ENCODE data around the gene NPPA. TPM values are rescaled to one million over a fixed set of nuclear protein-coding genes. Genes with fewer than 3 reads are reported as not detected.
A peak's percentile ranks its signal among the peaks of the same experiment; 100 is the strongest.
"Not testable (repeated sequence)": the region's sequence is repeated elsewhere in the genome, so short reads cannot be mapped to it uniquely, and the experiment has no call there.

The NPPA gene
- total RNA-seq: not detected

- H3K4me3 Mint-ChIP-seq: no peak within 1 kb of the TSS
- no peaks in the 10 kb centered on the region for H3K9me3 Mint-ChIP-seq
- no peaks in the 10 kb centered on the region for H3K4me1 Mint-ChIP-seq (ENCODE audit: low read depth)
- peaks cover 15% of the 10 kb centered on the region for H3K36me3 Mint-ChIP-seq (ENCODE audit: insufficient read depth)
- ATAC-seq (no peak), DNase-seq (no peak)
- H3K27me3 Mint-ChIP-seq (ENCODE audit: low read depth): peaks cover 12% of the 10 kb centered on the region
These were observed at the start of gene NPPA for GRCh38 chr1:11847667-11848372. NPPA (minus strand) TSS chr1:11847783; CDS start chr1:11847684, 99 bp downstream.

- not testable (repeated sequence) for ATAC-seq; H3K36me3 Mint-ChIP-seq (ENCODE audit: insufficient read depth); H3K4me1 Mint-ChIP-seq (ENCODE audit: low read depth); H3K9me3 Mint-ChIP-seq; H3K4me3 Mint-ChIP-seq; DNase-seq
- H3K27me3 Mint-ChIP-seq (ENCODE audit: low read depth): peaks cover 33% of the 10 kb centered on the region
These were observed 46.9 kb upstream of the NPPA start for GRCh38 chr1:11894501-11894900.

- Mint-ChIP-seq H3K4me1 (ENCODE audit: low read depth) (no peaks in the 10 kb centered on the region), H3K36me3 (ENCODE audit: insufficient read depth) (no peaks in the 10 kb centered on the region), H3K27me3 (ENCODE audit: low read depth) (peaks cover 26% of the 10 kb centered on the region), H3K9me3 (no peaks in the 10 kb centered on the region), H3K4me3 (no peak overlapping the region)
- peak; percentile 86 to 90 for ATAC-seq
- peak; percentile 68 for DNase-seq
These were observed 46.3 kb upstream of the NPPA start for GRCh38 chr1:11893907-11894251.

GRCh38 chr1:11891433-11892186 is 44.0 kb upstream of the NPPA start:
- no peaks in the 10 kb centered on the region for H3K4me1 Mint-ChIP-seq (ENCODE audit: low read depth)
- H3K27me3 Mint-ChIP-seq (ENCODE audit: low read depth): peaks cover 14% of the 10 kb centered on the region
- ATAC-seq (no peak), DNase-seq (no peak)
- H3K4me3 Mint-ChIP-seq: no peak overlapping the region
- H3K36me3 Mint-ChIP-seq (ENCODE audit: insufficient read depth): no peaks in the 10 kb centered on the region
- H3K9me3 Mint-ChIP-seq: no peaks in the 10 kb centered on the region

GRCh38 chr1:11888877-11889208 is 41.3 kb upstream of the NPPA start:
- Mint-ChIP-seq H3K27me3 (ENCODE audit: low read depth) (peaks cover 10% of the 10 kb centered on the region), H3K4me3 (no peak overlapping the region), H3K4me1 (ENCODE audit: low read depth) (no peaks in the 10 kb centered on the region), H3K36me3 (ENCODE audit: insufficient read depth) (no peaks in the 10 kb centered on the region), H3K9me3 (no peaks in the 10 kb centered on the region)
- DNase-seq (no peak), ATAC-seq (no peak)

- Mint-ChIP-seq H3K27me3 (ENCODE audit: low read depth) (peaks cover 9% of the 10 kb centered on the region), H3K4me3 (no peak overlapping the region), H3K36me3 (ENCODE audit: insufficient read depth) (no peaks in the 10 kb centered on the region), H3K4me1 (ENCODE audit: low read depth) (no peaks in the 10 kb centered on the region), H3K9me3 (no peaks in the 10 kb centered on the region)
- DNase-seq: no peak
- ATAC-seq: no peak
These were observed 40.8 kb upstream of the NPPA start for GRCh38 chr1:11888206-11888876.

GRCh38 chr1:11887666-11888007 is 40.1 kb upstream of the NPPA start:
- Mint-ChIP-seq H3K4me1 (ENCODE audit: low read depth) (no peaks in the 10 kb centered on the region), H3K9me3 (no peaks in the 10 kb centered on the region), H3K27me3 (ENCODE audit: low read depth) (peaks cover 15% of the 10 kb centered on the region), H3K36me3 (ENCODE audit: insufficient read depth) (no peaks in the 10 kb centered on the region), H3K4me3 (no peak overlapping the region)
- no peak for ATAC-seq
- no peak for DNase-seq

GRCh38 chr1:11886986-11887665 is 39.5 kb upstream of the NPPA start:
- no peaks in the 10 kb centered on the region for H3K9me3 Mint-ChIP-seq
- peaks cover 16% of the 10 kb centered on the region for H3K27me3 Mint-ChIP-seq (ENCODE audit: low read depth)
- ATAC-seq (no peak), DNase-seq (no peak)
- H3K4me1 Mint-ChIP-seq (ENCODE audit: low read depth): no peaks in the 10 kb centered on the region
- no peak overlapping the region for H3K4me3 Mint-ChIP-seq
- no peaks in the 10 kb centered on the region for H3K36me3 Mint-ChIP-seq (ENCODE audit: insufficient read depth)

GRCh38 chr1:11885916-11886315 is 38.3 kb upstream of the NPPA start:
- H3K4me3 Mint-ChIP-seq: no peak overlapping the region
- ATAC-seq: no peak

GRCh38 chr1:11882814-11883538 is 35.4 kb upstream of the NPPA start:
- Mint-ChIP-seq H3K27me3 (ENCODE audit: low read depth) (peaks cover 21% of the 10 kb centered on the region), H3K4me3 (no peak overlapping the region), H3K9me3 (no peaks in the 10 kb centered on the region), H3K4me1 (ENCODE audit: low read depth) (no peaks in the 10 kb centered on the region), H3K36me3 (ENCODE audit: insufficient read depth) (no peaks in the 10 kb centered on the region)
- ATAC-seq: peak in 1 of 2 donors; percentile 34
- DNase-seq: no peak

More at GRCh38 chr1:11885916-11886315, 38.3 kb upstream of the NPPA start:
- DNase-seq: no peak
- H3K9me3 Mint-ChIP-seq: no peaks in the 10 kb centered on the region
- no peaks in the 10 kb centered on the region for H3K4me1 Mint-ChIP-seq (ENCODE audit: low read depth)
- peaks cover 21% of the 10 kb centered on the region for H3K27me3 Mint-ChIP-seq (ENCODE audit: low read depth)
- H3K36me3 Mint-ChIP-seq (ENCODE audit: insufficient read depth): no peaks in the 10 kb centered on the region

GRCh38 chr1:11881749-11882441 is 34.3 kb upstream of the NPPA start:
- Mint-ChIP-seq H3K4me1 (ENCODE audit: low read depth) (no peaks in the 10 kb centered on the region), H3K36me3 (ENCODE audit: insufficient read depth) (no peaks in the 10 kb centered on the region), H3K9me3 (no peaks in the 10 kb centered on the region), H3K27me3 (ENCODE audit: low read depth) (peaks cover 29% of the 10 kb centered on the region), H3K4me3 (no peak overlapping the region)
- ATAC-seq: no peak
- no peak for DNase-seq

- Mint-ChIP-seq H3K36me3 (ENCODE audit: insufficient read depth) (no peaks in the 10 kb centered on the region), H3K4me1 (ENCODE audit: low read depth) (no peaks in the 10 kb centered on the region), H3K4me3 (no peak overlapping the region), H3K9me3 (no peaks in the 10 kb centered on the region), H3K27me3 (ENCODE audit: low read depth) (peaks cover 30% of the 10 kb centered on the region)
- DNase-seq: no peak
- ATAC-seq: no peak
These were observed 33.5 kb upstream of the NPPA start for GRCh38 chr1:11880911-11881748.

GRCh38 chr1:11880181-11880575 is 32.6 kb upstream of the NPPA start:
- H3K4me1 Mint-ChIP-seq (ENCODE audit: low read depth): no peaks in the 10 kb centered on the region
- DNase-seq (no peak), ATAC-seq (no peak)
- no peak overlapping the region for H3K4me3 Mint-ChIP-seq
- no peaks in the 10 kb centered on the region for H3K9me3 Mint-ChIP-seq
- H3K27me3 Mint-ChIP-seq (ENCODE audit: low read depth): peaks cover 27% of the 10 kb centered on the region
- no peaks in the 10 kb centered on the region for H3K36me3 Mint-ChIP-seq (ENCODE audit: insufficient read depth)

All from activated T-cell treated with anti-CD3 and anti-CD28 coated beads, Interleukin-2, amount 50 U/mL, for 4 hours (primary cell).